GM12892 (cell line): ENCODE data around the gene ME2.

Experiments used
- POLR2A ChIP-seq: IDR thresholded peaks from 2 replicates; pipeline ENCODE4 v1.6.1; 2011; ENCODE audit warnings: low read depth, low read length, control low read depth
- TAF1 ChIP-seq: IDR thresholded peaks from 2 replicates; pipeline ENCODE4 v1.6.1; 2011; ENCODE audit warnings: low read depth, mild to moderate bottlenecking, control low read depth, low read length, borderline replicate concordance

DNA sequence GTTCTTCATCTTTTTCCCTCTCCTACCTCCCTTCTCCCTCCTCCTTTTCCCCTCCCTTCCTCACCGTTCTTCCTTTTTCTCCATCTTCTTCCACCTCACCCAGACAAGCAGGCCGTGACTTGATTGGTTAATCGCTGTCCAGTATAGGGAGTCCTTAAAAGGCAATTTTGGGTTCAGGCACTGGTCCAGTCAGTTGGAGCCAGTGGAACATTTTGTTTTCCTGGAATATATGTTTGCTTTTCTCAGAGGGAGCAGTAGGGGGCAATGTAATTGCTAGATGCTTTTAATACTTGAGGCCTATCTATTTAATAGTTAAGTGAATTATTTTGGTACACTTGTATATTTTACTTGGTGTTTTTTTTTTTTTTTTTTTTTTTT, 103.9 kb downstream of the ME2 start:
- TF ChIP-seq POLR2A (no peak), TAF1 (no peak)
